NCI-H2227 (cell line): ENCODE measurements around the gene MYBPHL.

Experiments used
- DNase-seq: peaks from one replicate; lab custom pipeline; 2025; ENCODE audit not compliant: unreplicated experiment; lab: John Stamatoyannopoulos, UW

MYBPHL gene

GRCh38 chr1:109253803-109254620, 52.8 kb downstream of the MYBPHL start:
- peak; percentile 47 for DNase-seq

- DNase-seq = peak; percentile 55
These were observed 53.7 kb downstream of the MYBPHL start for GRCh38 chr1:109252893-109253802.

GRCh38 chr1:109252167-109252892, 54.5 kb downstream of the MYBPHL start:
- no peak for DNase-seq

GRCh38 chr1:109251277-109252166, 55.3 kb downstream of the MYBPHL start:
- DNase-seq = no peak

GRCh38 chr1:109250454-109251276, 56.1 kb downstream of the MYBPHL start:
- DNase-seq = no peak

GRCh38 chr1:109249654-109250401, 57.0 kb downstream of the MYBPHL start:
- DNase-seq = no peak

- peak; percentile 91 for DNase-seq
These were observed 57.8 kb downstream of the MYBPHL start, which contains the start of gene CELSR2 for GRCh38 chr1:109248797-109249629. CELSR2 (plus strand) TSS chr1:109249539; CDS start chr1:109250080, 541 bp downstream.

- DNase-seq = no peak
These were observed 58.4 kb downstream of the MYBPHL start for GRCh38 chr1:109248444-109248796.

- no peak for DNase-seq
These were observed 59.1 kb downstream of the MYBPHL start for GRCh38 chr1:109247401-109248365.

GRCh38 chr1:109246141-109246551, 60.7 kb downstream of the MYBPHL start:
- DNase-seq = no peak

GRCh38 chr1:109243860-109244552, 62.8 kb downstream of the MYBPHL start:
- DNase-seq = no peak

GRCh38 chr1:109243221-109243620, 63.6 kb downstream of the MYBPHL start:
- DNase-seq = no peak

- no peak for DNase-seq
These were observed 64.4 kb downstream of the MYBPHL start for GRCh38 chr1:109242387-109242786.
